Left ventricle myocardium inferior (tissue), 1 donor: ENCODE measurements around the gene RTCB. TPM values are rescaled to one million over a fixed set of nuclear protein-coding genes. Genes with fewer than 3 reads are reported as not detected.

ENCODE experiments used
- DNase-seq: peaks from one replicate; pipeline ENCODE4 v3.0.0-alpha.2; 2020
- H3K27ac ChIP-seq: fragments of 200-600 bp; replicated peaks from 2 replicates; pipeline ENCODE4 v1.8.0; 2021
- H3K27me3 ChIP-seq: fragments of 200-600 bp; 2 replicates; pipeline ENCODE4 v1.8.0; 2021; ENCODE audit warnings: low read depth
- H3K36me3 ChIP-seq: fragments of 200-600 bp; 2 replicates; pipeline ENCODE4 v1.8.0; 2021
- H3K4me1 ChIP-seq: fragments of 200-600 bp; 2 replicates; pipeline ENCODE4 v1.8.0; 2021
- H3K4me3 ChIP-seq: fragments of 200-600 bp; 2 replicates; pipeline ENCODE4 v1.8.0; 2021; ENCODE audit warnings: mild to moderate bottlenecking, moderate library complexity
- H3K9me3 ChIP-seq: fragments of 200-600 bp; replicated peaks from 2 replicates; pipeline ENCODE4 v1.8.0; 2021
- CTCF ChIP-seq: fragments of 200-600 bp; IDR thresholded peaks from 2 replicates; pipeline ENCODE4 v1.8.0; 2021; ENCODE audit warnings: antibody characterized with exemption, mild to moderate bottlenecking, borderline replicate concordance
- intact Hi-C: fragments of 100-400 bp; cut with micrococcal nuclease; formaldehyde crosslinking; loops from one replicate; pipeline ENCODE4 v1.11.0; 2022
- total RNA-seq: library from RNA; stranded (reverse); fragmentation: NEBNext Ultra II Directional; extraction: Animal tissue kit (Norgen Biotek cat#: 25700); gene quantifications from one replicate; pipeline ENCODE4 v1.2.1, GENCODE V29; 2021
- donor health status: DM: no; HTN: yes; CAD: no; lungs with severe emphysema.

The RTCB gene
- total RNA-seq, 1 donor from 2014 or later = 44.5 TPM

GRCh38 chr22:32430352-32430751, 18.3 kb upstream of the RTCB start:
- H3K4me1 ChIP-seq = no peaks in the 10 kb centered on the region
- H3K4me3 ChIP-seq = no peak overlapping the region
- no peaks in the 10 kb centered on the region for H3K9me3 ChIP-seq
- no peak for DNase-seq
- intact Hi-C loops = no loop called here
- no peak for TF ChIP-seq CTCF
- H3K36me3 ChIP-seq = no peaks in the 10 kb centered on the region
- peaks cover 56% of the 10 kb centered on the region for H3K27me3 ChIP-seq
- H3K27ac ChIP-seq = no peak overlapping the region

- no peak overlapping the region for H3K4me3 ChIP-seq
Measured at GRCh38 chr22:32426881-32427280, 14.8 kb upstream of the RTCB start.

GRCh38 chr22:32423664-32424063, 11.6 kb upstream of the RTCB start:
- intact Hi-C loops = no loop called here
- TF ChIP-seq CTCF = no peak
- Histone ChIP-seq H3K4me1 (no peaks in the 10 kb centered on the region), H3K36me3 (no peaks in the 10 kb centered on the region), H3K27me3 (peaks cover 67% of the 10 kb centered on the region), H3K27ac (no peak overlapping the region), H3K9me3 (no peaks in the 10 kb centered on the region), H3K4me3 (no peak overlapping the region)
- DNase-seq = no peak

More at GRCh38 chr22:32426881-32427280, 14.8 kb upstream of the RTCB start:
- intact Hi-C loops = no loop called here
- Histone ChIP-seq H3K4me1 (no peaks in the 10 kb centered on the region), H3K36me3 (no peaks in the 10 kb centered on the region), H3K27ac (no peak overlapping the region), H3K27me3 (peaks cover 53% of the 10 kb centered on the region), H3K9me3 (no peaks in the 10 kb centered on the region)
- TF ChIP-seq CTCF = no peak
- no peak for DNase-seq

- DNase-seq = no peak
- no peak overlapping the region for H3K27ac ChIP-seq
- TF ChIP-seq CTCF = no peak
- intact Hi-C loops = no loop called here
- no peaks in the 10 kb centered on the region for H3K9me3 ChIP-seq
- no peak overlapping the region for H3K4me3 ChIP-seq
- no peaks in the 10 kb centered on the region for H3K36me3 ChIP-seq
- peaks cover 75% of the 10 kb centered on the region for H3K27me3 ChIP-seq
- no peaks in the 10 kb centered on the region for H3K4me1 ChIP-seq
Measured at GRCh38 chr22:32422062-32422461, 10.0 kb upstream of the RTCB start.

GRCh38 chr22:32421484-32421883, 9.4 kb upstream of the RTCB start:
- Histone ChIP-seq H3K27ac (no peak overlapping the region), H3K4me1 (no peaks in the 10 kb centered on the region), H3K36me3 (no peaks in the 10 kb centered on the region), H3K9me3 (no peaks in the 10 kb centered on the region), H3K4me3 (no peak overlapping the region), H3K27me3 (peaks cover 75% of the 10 kb centered on the region)
- intact Hi-C loops = no loop called here
- no peak for TF ChIP-seq CTCF
- no peak for DNase-seq

- intact Hi-C loops = no loop called here
- H3K4me3 ChIP-seq = no peak overlapping the region
Measured at GRCh38 chr22:32417906-32418305, 5.9 kb upstream of the RTCB start.

More at GRCh38 chr22:32417906-32418305, 5.9 kb upstream of the RTCB start:
- no peaks in the 10 kb centered on the region for H3K9me3 ChIP-seq
- no peaks in the 10 kb centered on the region for H3K36me3 ChIP-seq
- H3K4me1 ChIP-seq = peaks cover 1% of the 10 kb centered on the region
- DNase-seq = no peak
- peaks cover 48% of the 10 kb centered on the region for H3K27me3 ChIP-seq
- no peak overlapping the region for H3K27ac ChIP-seq
- TF ChIP-seq CTCF = no peak
